GM15510 (cell line): ENCODE measurements around the gene KLHL12.
A peak's percentile ranks its signal among the peaks of the same experiment; 100 is the strongest.

Source experiments
- POLR2A ChIP-seq: IDR thresholded peaks from 3 replicates; pipeline ENCODE4 v1.6.1; 2011; ENCODE audit warnings: borderline replicate concordance; ENCODE audit not compliant: insufficient read length; ENCODE audit errors: extremely low read depth

The KLHL12 gene

DNA sequence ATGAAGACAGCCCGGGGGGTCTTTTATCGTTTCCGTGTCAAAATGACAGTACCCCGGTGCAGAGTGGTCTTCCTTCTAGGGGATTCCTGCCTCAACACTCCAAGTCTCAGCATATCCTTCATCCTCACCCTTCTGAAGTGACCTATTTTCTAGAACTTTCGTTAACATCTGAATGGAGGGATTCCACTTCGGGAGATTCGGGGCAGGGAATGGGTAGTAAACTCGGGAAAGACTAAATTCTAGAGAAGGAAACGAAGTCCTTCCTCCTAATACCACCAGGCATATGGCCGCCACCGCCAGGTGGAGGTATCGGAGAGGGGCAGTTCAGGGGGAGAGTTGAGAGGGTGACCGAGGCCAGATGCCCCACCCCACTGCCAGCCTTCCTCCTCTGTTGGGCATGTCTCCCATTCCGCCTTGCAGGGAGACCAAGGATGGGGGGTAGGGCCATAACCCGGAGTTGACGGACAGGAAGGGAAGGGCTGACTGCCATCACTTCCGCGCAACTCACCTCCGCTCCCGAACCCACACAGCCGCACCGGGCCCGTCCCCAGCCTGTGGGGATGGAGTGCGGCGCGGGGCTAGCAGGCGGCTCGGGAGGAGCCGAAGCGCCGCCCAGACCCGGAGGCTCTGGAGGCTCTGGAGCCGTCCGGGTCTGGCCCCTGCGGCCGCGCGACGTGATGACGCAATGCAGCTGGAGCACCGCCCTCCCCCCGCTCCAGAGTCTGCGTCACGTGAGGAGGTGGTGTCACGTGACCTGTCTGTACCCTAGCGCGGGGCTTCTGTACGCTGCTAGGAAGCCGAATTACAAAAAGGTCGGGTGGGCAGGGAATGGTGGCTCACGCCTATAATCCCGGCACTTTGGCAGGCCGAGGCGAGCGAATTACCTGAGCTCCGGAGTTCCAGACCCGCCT is at the start of gene KLHL12:
KLHL12 (minus strand) TSS at position 654 of the 911 bp plus-strand sequence. CDS start 2,072 bp downstream, outside the sequence.
- peak; percentile 98 for TF ChIP-seq POLR2A

DNA sequence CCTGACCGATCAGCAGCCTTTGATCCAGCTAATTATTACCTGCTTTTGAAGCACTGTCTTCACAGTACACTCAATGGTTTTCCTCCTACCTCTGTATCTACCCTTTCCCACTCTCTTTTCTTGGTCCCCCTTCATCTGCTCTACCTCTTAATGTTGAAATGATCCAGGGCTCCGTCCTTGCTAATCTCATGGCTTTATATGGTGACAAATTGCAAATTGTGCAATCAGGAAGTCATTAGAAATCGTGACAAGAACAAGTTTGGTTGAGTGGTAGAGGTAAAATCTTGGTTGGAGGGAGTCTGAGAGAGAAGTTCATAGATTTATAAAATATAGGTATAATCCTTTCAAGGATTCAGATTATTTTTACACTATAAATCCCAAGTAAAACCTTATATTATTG is 49.6 kb upstream of the KLHL12 start:
- TF ChIP-seq POLR2A, result no peak

DNA sequence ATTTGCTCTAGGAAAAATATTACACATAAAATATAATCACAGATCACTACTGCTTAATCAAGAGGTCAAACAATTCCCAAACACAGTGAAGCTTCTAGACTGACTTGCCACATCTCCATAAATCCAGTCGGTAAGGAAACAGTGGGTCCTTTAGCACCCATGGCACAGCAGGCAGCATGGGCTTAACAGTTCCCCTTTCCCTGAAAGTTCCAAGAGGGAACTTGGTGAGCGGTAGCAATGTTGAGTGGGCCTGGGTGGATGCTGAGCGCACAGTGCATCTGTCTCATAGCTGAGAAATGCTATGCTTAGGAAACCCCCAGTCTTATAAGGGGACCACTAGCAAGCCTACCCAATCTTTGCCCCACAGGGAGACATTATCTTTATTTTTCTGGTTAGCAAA is 47.8 kb upstream of the KLHL12 start:
- no peak for TF ChIP-seq POLR2A

DNA sequence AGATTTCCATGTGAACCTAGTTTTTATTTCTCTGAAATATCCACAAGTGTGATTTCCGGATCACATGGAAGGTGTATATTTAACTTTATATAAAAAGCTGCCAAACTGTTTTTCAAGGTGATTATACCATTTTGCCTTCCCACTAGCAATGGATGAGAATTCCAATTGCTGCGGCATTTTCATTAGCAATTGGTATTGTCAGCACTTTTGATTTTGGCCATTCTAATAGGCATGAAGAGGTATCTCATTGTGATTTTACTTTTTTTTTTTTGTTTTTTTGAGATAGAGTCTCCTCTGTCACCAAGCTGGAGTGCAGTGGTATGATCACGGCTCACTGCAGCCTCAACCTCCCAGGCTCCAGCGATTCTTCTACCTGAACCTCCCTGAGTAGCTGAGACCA is 45.0 kb upstream of the KLHL12 start:
- no peak for TF ChIP-seq POLR2A

DNA sequence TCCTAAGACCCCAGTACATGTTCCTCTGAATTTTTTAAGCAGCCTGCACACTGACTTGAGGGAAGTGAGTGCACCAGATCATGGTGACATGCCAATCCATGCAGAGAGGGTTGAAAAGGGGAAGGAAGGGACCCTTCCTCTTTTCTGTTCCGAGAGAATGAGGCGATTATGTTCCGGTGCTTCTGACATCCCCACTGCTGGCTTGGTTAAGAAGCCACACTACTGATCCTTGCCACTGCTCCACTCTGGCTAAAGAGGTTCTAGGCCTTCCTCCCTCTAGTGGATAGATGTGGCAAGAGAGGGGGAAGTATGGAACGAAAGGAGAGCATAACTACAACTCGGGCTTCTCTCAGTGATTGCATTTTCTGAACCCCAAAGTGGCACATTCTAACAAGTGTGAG is 41.9 kb upstream of the KLHL12 start:
- no peak for TF ChIP-seq POLR2A

DNA sequence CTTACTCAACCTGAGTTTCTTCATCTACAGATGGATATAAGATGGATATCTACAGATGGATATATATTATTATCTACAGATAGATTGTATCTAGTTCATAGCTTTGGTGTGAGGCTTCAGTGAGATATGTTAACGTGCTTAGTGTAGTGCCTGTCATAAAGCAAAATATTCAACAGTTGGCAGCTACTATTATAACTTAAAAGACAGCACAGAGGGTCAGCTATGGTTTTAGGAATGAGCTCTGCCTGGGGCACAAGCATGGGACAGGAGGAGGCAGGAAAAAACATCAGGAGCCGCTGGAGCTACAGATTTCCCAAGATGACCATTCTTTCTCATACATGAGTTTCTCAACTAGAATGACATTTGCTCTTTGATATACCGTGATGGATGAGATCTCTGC is 41.3 kb upstream of the KLHL12 start:
- TF ChIP-seq POLR2A, result no peak

DNA sequence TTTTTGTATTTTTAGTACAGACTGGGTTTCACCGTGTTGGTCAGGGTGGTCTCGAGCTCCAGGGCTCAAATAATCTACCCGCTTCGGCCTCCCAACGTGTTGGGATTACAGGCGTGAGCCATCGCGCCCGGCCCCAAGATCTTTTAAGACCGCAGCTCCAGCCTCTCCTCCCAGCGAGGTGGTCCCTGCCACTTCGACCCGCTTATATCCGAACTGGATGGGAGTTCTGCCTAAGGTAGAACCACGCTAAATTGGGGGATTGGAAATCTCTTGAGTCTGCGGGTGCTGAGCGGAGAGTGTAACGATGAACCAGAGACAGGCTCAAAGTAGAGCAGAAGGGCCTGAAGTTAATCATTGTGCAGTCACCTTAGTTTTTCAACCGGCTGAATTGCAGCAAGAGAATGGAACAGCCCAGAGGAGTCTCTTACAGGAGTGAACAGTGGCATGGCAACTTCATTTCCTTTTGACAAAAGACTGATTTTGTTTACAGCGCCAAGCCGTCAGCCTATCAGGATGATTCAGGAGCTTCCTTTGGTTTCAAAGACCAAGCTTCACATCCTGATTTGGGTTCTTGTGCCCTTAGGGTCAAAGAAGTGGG is 40.7 kb upstream of the KLHL12 start:
- TF ChIP-seq POLR2A, result no peak

DNA sequence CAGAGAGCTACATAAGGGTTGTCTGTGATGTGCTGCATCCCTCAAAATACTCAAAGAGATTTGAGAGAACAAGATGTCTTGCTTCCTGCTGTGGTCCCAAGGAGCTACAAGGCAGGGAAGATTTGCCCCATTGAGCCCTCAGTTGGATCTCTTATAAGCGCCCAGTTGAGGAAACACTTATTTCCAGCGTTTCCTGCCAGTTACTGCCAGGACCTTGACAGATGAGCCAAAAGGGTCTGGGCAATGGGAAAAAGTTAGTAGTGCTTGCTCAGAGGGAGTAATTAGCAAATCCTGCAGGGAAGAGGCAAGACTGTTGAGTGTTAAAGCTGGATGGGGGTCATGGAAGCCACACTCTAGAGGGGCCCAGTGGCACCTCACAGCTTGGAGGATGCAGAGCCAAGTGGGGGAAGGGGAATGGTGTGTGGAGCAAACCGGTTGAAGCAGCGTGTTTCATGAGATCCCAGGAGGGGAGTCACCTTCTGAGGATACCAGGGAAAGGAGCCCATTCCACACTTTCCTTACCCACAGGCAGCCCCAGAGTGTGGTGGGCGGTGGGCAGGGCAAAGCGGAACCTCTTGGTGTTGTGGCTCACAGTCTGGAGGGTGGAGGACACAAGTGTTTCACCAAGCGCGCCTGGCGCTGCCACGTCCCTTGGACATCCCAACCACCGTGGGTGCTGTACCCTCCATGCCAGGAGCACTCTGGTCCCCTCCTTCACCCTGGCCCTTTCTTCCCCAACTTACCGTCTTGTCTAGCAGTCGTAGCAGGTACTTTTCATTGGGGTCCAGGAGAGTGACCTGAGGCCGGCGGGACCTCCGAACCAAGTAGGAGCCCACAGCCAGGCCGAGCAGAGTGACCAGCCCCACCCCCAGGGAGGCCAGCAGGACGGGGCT is 39.2 kb upstream of the KLHL12 start:
- TF ChIP-seq POLR2A, result no peak

DNA sequence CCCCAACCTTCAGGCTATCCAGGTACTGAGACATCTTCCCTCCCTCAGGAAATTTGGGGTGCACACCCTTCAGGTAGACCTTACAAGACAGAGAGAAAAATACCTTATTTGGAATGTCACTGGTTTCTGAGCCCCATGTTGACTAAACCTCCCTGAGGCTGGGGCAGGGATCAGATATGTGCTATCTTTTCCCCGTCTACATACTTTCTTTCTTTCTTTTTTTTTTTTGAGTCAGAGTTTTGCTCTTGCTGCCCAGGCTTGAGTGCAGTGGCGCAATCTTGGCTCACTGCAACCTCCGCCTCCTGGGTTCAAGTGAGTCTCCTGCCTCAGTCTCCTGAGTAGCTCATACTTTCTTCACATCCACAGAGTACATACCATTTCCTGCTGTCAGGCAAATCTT is 38.4 kb upstream of the KLHL12 start:
- TF ChIP-seq POLR2A, result no peak

DNA sequence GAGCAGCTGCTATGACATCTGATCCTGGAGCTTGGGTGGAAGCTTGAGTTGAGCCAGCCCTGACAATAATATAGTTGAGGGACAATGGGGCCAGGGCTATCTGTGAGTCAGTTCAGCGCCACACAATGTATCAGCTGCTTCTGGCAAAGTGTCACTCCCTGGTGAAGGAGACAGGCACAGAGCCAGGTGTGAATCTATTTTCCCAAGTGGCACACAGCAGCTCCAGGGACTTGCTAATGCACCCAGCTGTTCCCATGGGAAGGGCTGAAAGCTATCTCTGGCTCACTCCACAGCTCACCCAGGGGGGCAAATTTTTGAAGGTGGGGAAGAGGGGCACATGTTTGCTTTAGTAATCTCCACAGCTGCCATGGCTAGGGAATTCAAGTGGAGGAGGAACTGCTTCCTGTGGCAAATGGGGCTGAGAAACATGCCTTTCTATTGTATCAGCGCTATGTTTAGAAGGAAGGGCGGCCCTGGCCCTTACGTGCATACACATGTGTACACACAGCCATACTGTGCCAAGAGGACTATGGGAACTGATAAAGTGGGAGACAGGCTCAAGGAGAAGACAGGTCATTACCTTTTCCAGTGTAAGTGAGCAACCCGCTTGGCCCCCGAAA is 37.9 kb upstream of the KLHL12 start:
- TF ChIP-seq POLR2A, result no peak

DNA sequence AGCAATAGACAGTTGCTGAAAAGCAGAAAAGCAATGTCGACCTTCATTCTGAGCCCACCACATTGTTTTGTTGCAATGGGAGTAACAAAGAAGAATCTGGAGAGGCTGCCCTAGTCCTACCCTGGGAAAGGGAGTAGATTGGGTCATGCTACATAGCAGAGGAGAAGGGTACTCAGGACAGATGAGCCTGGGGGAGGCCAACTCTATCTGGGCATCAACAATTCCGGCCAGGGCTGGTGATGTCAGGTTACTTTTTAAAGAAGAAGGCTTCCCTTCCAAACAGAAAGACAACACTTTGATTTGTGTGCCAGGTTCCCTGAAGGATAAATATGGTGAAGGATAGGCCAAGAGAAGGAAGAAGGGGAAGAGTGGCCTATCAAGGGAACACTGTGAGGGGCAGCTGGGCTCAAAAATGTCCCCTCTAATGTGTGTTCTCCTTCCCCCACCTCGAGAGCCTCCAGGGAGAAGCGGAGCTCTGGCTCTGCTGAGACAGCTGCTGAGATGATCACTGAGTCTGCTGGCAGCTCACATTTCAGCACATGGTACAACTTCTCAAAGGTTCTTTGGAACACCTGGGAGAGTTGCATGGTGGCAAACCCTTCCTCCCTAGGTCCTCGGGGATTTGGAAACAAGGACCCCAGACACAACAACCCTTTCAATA is 34.3 kb upstream of the KLHL12 start:
- no peak for TF ChIP-seq POLR2A

DNA sequence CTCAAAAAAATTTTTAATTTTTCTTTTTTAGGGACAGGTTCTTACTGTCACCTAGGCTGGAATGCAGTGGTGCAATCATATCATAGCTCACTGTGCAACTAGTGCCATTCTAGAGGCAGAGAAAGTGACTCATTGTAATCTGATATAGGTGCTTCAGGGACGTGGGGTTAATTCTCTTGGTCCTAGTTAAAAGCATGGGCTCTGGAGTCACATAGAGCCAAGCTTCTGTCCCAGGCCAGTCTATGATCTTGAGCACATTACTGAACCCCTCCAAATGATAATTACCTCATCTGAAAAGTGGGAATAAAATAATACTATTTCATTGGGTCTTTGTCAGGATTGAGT is 32.2 kb upstream of the KLHL12 start:
- TF ChIP-seq POLR2A, result no peak

DNA sequence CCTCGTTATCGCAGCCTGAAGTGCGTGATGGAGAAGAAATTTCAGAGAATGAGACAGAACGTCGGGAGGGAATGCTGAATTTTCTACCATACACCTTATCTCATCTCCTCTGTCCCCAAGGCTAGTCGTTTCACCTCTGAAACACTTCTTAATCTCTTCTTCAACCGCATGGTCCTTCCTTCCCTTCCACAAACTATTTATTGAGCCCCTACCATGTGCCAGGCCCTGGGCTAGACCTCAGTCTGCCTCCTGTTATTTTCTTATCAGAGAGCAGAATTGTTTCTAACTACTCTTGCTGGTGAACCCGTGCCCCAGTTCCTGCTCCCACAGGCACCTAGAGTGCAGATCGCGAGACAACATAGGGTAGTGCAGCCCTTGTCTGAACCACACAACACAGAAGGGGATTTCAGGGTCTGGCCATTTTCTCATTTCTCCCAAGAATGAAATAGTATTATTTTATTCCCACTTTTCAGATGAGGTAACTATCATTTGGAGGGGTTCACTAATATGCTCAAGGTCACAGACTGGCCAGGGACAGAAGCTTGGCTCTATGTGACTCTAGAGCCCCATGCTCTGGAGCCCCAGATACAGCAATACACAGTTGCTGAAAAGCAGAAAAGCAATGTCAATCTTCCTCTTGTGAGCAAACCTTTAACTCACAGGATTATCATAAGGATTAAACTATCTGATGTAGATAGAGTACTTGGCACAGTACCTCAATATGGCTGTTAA is 31.7 kb upstream of the KLHL12 start:
- no peak for TF ChIP-seq POLR2A
